Spleen (tissue), 11 donors: ENCODE data around the gene NCKIPSD. TPM values are rescaled to one million over a fixed set of nuclear protein-coding genes. Genes with fewer than 3 reads are reported as not detected.

Experiments
- DNase-seq: peaks from one replicate; pipeline ENCODE4 v3.0.0-alpha.2; 2020
- H3K27ac ChIP-seq, 8 donors: fragments of 200-600 bp; sonication (generic) in 7 of 8; 1 replicate in 4 of 8; 2 replicates in 4 of 8; pipeline versions ENCODE4 v1.5.0 to v1.8.0; 2016 to 2021; ENCODE audit warnings: inconsistent platforms in 4 of 8, mild to moderate bottlenecking in 4 of 8, moderate library complexity in 1 of 8
- H3K27me3 ChIP-seq, 7 donors: fragments of 200-600 bp; sonication (generic) in 6 of 7; replicated peaks in 1 of 7; 1 replicate in 4 of 7; 2 replicates in 3 of 7; pipeline versions ENCODE4 v1.5.0 to v1.8.0; 2016 to 2021; ENCODE audit warnings: inconsistent platforms in 3 of 7, mild to moderate bottlenecking in 1 of 7
- H3K36me3 ChIP-seq, 6 donors: fragments of 200-600 bp; sonication (generic) in 5 of 6; 1 replicate in 4 of 6; 2 replicates in 2 of 6; pipeline versions ENCODE4 v1.5.0 to v1.8.0; 2016 to 2021; ENCODE audit warnings: inconsistent platforms in 2 of 6
- H3K4me1 ChIP-seq, 6 donors: fragments of 200-600 bp; sonication (generic) in 5 of 6; 1 replicate in 3 of 6; 2 replicates in 3 of 6; pipeline versions ENCODE4 v1.5.0 to v1.8.0; 2016 to 2021; ENCODE audit warnings: inconsistent platforms in 3 of 6
- H3K4me3 ChIP-seq, 8 donors: fragments of 200-600 bp; sonication (generic) in 7 of 8; 1 replicate in 4 of 8; 2 replicates in 4 of 8; pipeline versions ENCODE4 v1.5.0 to v1.8.0; 2016 to 2021; ENCODE audit warnings: inconsistent platforms in 4 of 8, mild to moderate bottlenecking in 4 of 8, moderate library complexity in 2 of 8
- H3K9me3 ChIP-seq, 8 donors: fragments of 200-600 bp; sonication (generic) in 7 of 8; 1 replicate in 4 of 8; 2 replicates in 4 of 8; pipeline versions ENCODE4 v1.5.0 to v1.8.0; 2016 to 2021; ENCODE audit warnings: inconsistent platforms in 4 of 8
- CTCF ChIP-seq, 11 experiments: fragments of 200-600 bp in 7 of 11; fragments of 450-650 bp in 4 of 11; sonication (generic) in 4 of 11; IDR thresholded peaks in 8 of 11; conservative IDR thresholded peaks in 3 of 11; 1 replicate in 7 of 11; 2 replicates in 4 of 11; pipeline versions ENCODE4 v1.4.0 to v1.8.0; 2016 to 2021; ENCODE audit warnings: antibody characterized with exemption in 11 of 11, inconsistent platforms in 4 of 11, mild to moderate bottlenecking in 1 of 11
- POLR2A ChIP-seq, 3 donors: fragments of 450-650 bp; IDR thresholded peaks; one replicate each; pipeline ENCODE4 v1.5.1; 2017; ENCODE audit warnings: antibody characterized with exemption in 3 of 3, mild to moderate bottlenecking in 1 of 3
- POLR2AphosphoS5 ChIP-seq, 3 donors: sonication (generic); formaldehyde crosslinking; IDR thresholded peaks; one replicate each; pipeline ENCODE4 v1.5.1; 2017; ENCODE audit warnings: antibody characterized with exemption in 3 of 3
- WGBS, 5 donors: extraction: QIAGEN DNeasy Blood & Tissue Kit in 3 of 5; methylation state at CpG; one replicate each; pipeline versions ENCODE4 v1.1.5 to v1.1.7; 2013 to 2018; 5-methylcytosine and 5-hydroxymethylcytosine counted together
- intact Hi-C: fragments of 100-400 bp; cut with DNase I; formaldehyde crosslinking; loops from one replicate; pipeline ENCODE4 v1.15.0; 2023; ENCODE audit warnings: low total_unique reads
- polyA plus RNA-seq, 3 donors: library from polyadenylated mRNA; stranded (reverse); fragments of 200-250 nt; gene quantifications; one replicate each; pipeline ENCODE4 v1.2.1, GENCODE V29; 2013
- total RNA-seq, 7 donors: library from RNA; depleted of rRNA in 3 of 7; stranded (reverse); fragments of >200 nt in 3 of 7; fragmentation: NEBNext Ultra II Directional in 4 of 7; extraction: Animal tissue kit (Norgen Biotek cat#: 25700) in 4 of 7; gene quantifications; one replicate each; pipeline versions ENCODE4 v1.1.0 to v1.2.1, GENCODE V29; 2016 to 2021
- donor health status: healthy with polysubstance abuse.
- donor health status: DM: no; HTN: no; CAD: no; lungs with moderate emphysema.
- donor health status: DM: no; HTN: no; CAD: no.
- donor health status: Bipolar disorder and iron deficiency.
- donor health status: healthy.
- donor health status: DM: no; HTN: no; CAD: no.
- donor health status: DM: yes; HTN: yes; CAD: no.

Gene NCKIPSD
- total and polyA plus RNA-seq, 10 donors: 5.9 to 33.9 (median 17.8) TPM

- Histone ChIP-seq H3K9me3 (no peaks in the 10 kb centered on the region), H3K27ac (peak overlapping the region in 1 of 8 donors; percentile 2), H3K27me3 (no peaks in the 10 kb centered on the region), H3K4me3 (peak overlapping the region in 6 of 8 donors; percentile 65 to 89 (median 76)), H3K36me3 (peaks cover 0 to 50% (median 19%) of the 10 kb centered on the region in 6 donors), H3K4me1 (peaks cover 25 to 70% (median 54%) of the 10 kb centered on the region in 6 donors)
- intact Hi-C loops: no loop called here
- no peak for DNase-seq
- TF ChIP-seq POLR2AphosphoS5 (IDR thresholded peaks at IDR 0.05) (no peak), POLR2A (IDR thresholded peaks at IDR 0.05) (no peak), CTCF (IDR thresholded peaks at IDR 0.05 in 8 of 11, conservative IDR thresholded peaks at IDR 0.05 in 3 of 11) (no peak)
These were observed 29.6 kb upstream of the NCKIPSD start for GRCh38 chr3:48715174-48715800.

GRCh38 chr3:48711727-48712126, 26.0 kb upstream of the NCKIPSD start:
- no peak overlapping the region for H3K27ac ChIP-seq

GRCh38 chr3:48709051-48709461, 23.3 kb upstream of the NCKIPSD start:
- TF ChIP-seq POLR2AphosphoS5 (IDR thresholded peaks at IDR 0.05) (no peak), POLR2A (IDR thresholded peaks at IDR 0.05) (no peak), CTCF (IDR thresholded peaks at IDR 0.05 in 8 of 11, conservative IDR thresholded peaks at IDR 0.05 in 3 of 11) (no peak)
- no peak overlapping the region for H3K4me3 ChIP-seq
- H3K36me3 ChIP-seq: peaks cover 0 to 98% (median 37%) of the 10 kb centered on the region in 6 donors
- no peaks in the 10 kb centered on the region for H3K9me3 ChIP-seq
- H3K27me3 ChIP-seq: no peaks in the 10 kb centered on the region
- no peak for DNase-seq
- H3K27ac ChIP-seq: peak overlapping the region in 1 of 8 donors; percentile 21
- 72 to 80% (median 76%) methylated on average over 7 of the region's 7 CpGs for WGBS, 5 donors
- peaks cover 19 to 94% (median 59%) of the 10 kb centered on the region in 6 donors for H3K4me1 ChIP-seq
- intact Hi-C loops: no loop called here

More at GRCh38 chr3:48711727-48712126, 26.0 kb upstream of the NCKIPSD start:
- no peak overlapping the region for H3K4me3 ChIP-seq
- no peaks in the 10 kb centered on the region for H3K9me3 ChIP-seq
- intact Hi-C loops: no loop called here
- peaks cover 0 to 86% (median 31%) of the 10 kb centered on the region in 6 donors for H3K36me3 ChIP-seq
- no peak for DNase-seq
- H3K27me3 ChIP-seq: no peaks in the 10 kb centered on the region
- 84 to 96% (median 89%) methylated on average over 2 of the region's 2 CpGs for WGBS, 5 donors
- TF ChIP-seq POLR2AphosphoS5 (IDR thresholded peaks at IDR 0.05): no peak
- TF ChIP-seq CTCF (IDR thresholded peaks at IDR 0.05 in 8 of 11, conservative IDR thresholded peaks at IDR 0.05 in 3 of 11): no peak
- TF ChIP-seq POLR2A (IDR thresholded peaks at IDR 0.05): no peak
- H3K4me1 ChIP-seq: peaks cover 34 to 98% (median 78%) of the 10 kb centered on the region in 6 donors

GRCh38 chr3:48708481-48708889, 22.8 kb upstream of the NCKIPSD start:
- WGBS, 5 donors: 60 to 81% (median 74%) methylated on average over 2 of the region's 2 CpGs
- Histone ChIP-seq H3K27me3 (no peaks in the 10 kb centered on the region), H3K9me3 (no peaks in the 10 kb centered on the region), H3K4me1 (peaks cover 16 to 94% (median 58%) of the 10 kb centered on the region in 6 donors), H3K27ac (peak overlapping the region in 1 of 8 donors; percentile 21), H3K4me3 (no peak overlapping the region), H3K36me3 (peaks cover 0 to 93% (median 37%) of the 10 kb centered on the region in 6 donors)
- TF ChIP-seq CTCF (IDR thresholded peaks at IDR 0.05 in 8 of 11, conservative IDR thresholded peaks at IDR 0.05 in 3 of 11) (no peak), POLR2A (IDR thresholded peaks at IDR 0.05) (no peak), POLR2AphosphoS5 (IDR thresholded peaks at IDR 0.05) (no peak)
- intact Hi-C loops: no loop called here
- DNase-seq: no peak
